WTC11 (cell line): ENCODE data around the gene PAPLN. TPM values are rescaled to one million over a fixed set of nuclear protein-coding genes. Genes with fewer than 3 reads are reported as not detected.

Source experiments
- ATAC-seq: fragments of 200-7000 bp; cut with Tn5 transposase; 2 replicates; pipeline ENCODE4 v1.10.0; 2021; ENCODE audit warnings: mild to moderate bottlenecking, moderate library complexity
- CTCF ChIA-PET: fragments of 300-600 bp; sonication (Branson Sonifier 250); formaldehyde crosslinking; loops from one replicate; lab custom pipeline; 2021; ENCODE audit warnings: antibody characterized with exemption; lab: Charles Lee
- POLR2A ChIA-PET: fragments of 350-600 bp; sonication (Branson Sonifier 250); formaldehyde crosslinking; loops from one replicate; lab custom pipeline; 2021; ENCODE audit warnings: antibody characterized with exemption; lab: Charles Lee
- DNase-seq: peaks from one replicate; pipeline ENCODE4 v3.0.0; 2021; ENCODE audit warnings: low spot score
- H3K27ac Mint-ChIP-seq: 2 replicates; pipeline ENCODE4 v1.8.0; 2021; ENCODE audit warnings: mixed read lengths
- H3K27me3 Mint-ChIP-seq: 2 replicates; pipeline ENCODE4 v1.8.0; 2021; ENCODE audit warnings: low read depth, mild to moderate bottlenecking, moderate library complexity, mixed read lengths
- H3K36me3 Mint-ChIP-seq: 2 replicates; pipeline ENCODE4 v1.8.0; 2021; ENCODE audit warnings: mixed read lengths
- H3K4me1 Mint-ChIP-seq: 2 replicates; pipeline ENCODE4 v1.8.0; 2022; ENCODE audit warnings: mixed read lengths
- H3K4me3 Mint-ChIP-seq: 2 replicates; pipeline ENCODE4 v1.8.0; 2021; ENCODE audit warnings: mild to moderate bottlenecking, moderate library complexity, mixed read lengths
- H3K9me3 Mint-ChIP-seq: 2 replicates; pipeline ENCODE4 v1.8.0; 2021; ENCODE audit warnings: mixed read lengths
- CTCF ChIP-seq: fragments of 200-600 bp; IDR thresholded peaks from 2 replicates; pipeline ENCODE4 v1.8.0; 2022; ENCODE audit warnings: antibody characterized with exemption
- ELF4 ChIP-seq: sonication (generic); formaldehyde crosslinking; IDR thresholded peaks from 2 replicates; pipeline ENCODE4 v1.8.1; 2022; ENCODE audit warnings: low read depth, mild to moderate bottlenecking, moderate library complexity, missing genetic modification reagents
- FOXP1 ChIP-seq: sonication (generic); formaldehyde crosslinking; IDR thresholded peaks from 2 replicates; pipeline ENCODE4 v1.8.0; 2022; ENCODE audit warnings: missing genetic modification reagents, mild to moderate bottlenecking, moderate library complexity, borderline replicate concordance
- MAX ChIP-seq: sonication (generic); formaldehyde crosslinking; IDR thresholded peaks from 2 replicates; pipeline ENCODE4 v1.8.0; 2022; ENCODE audit warnings: mild to moderate bottlenecking, missing genetic modification reagents
- MYBL2 ChIP-seq: sonication (generic); formaldehyde crosslinking; IDR thresholded peaks from 2 replicates; pipeline ENCODE4 v1.8.1; 2023; ENCODE audit warnings: mild to moderate bottlenecking, moderate library complexity, missing genetic modification reagents
- SP1 ChIP-seq: sonication (generic); formaldehyde crosslinking; conservative IDR thresholded peaks from 2 replicates; pipeline ENCODE4 v1.8.1; 2022; ENCODE audit warnings: missing genetic modification reagents
- ZNF423 ChIP-seq: fragments of 250-450 bp; sonication (Bioruptor Pico); IDR thresholded peaks from 2 replicates; pipeline ENCODE4 v2.1.2; 2022; ENCODE audit warnings: mild to moderate bottlenecking, moderate library complexity
- total RNA-seq: library from RNA; stranded (reverse); gene quantifications from 3 replicates; pipeline ENCODE4 v1.2.3, GENCODE V29; 2021
- TF ChIP-seq, protein P1 (sequence below): sonication (generic); formaldehyde crosslinking; IDR thresholded peaks from 2 replicates; pipeline ENCODE4 v1.8.0; 2022; ENCODE audit warnings: missing genetic modification reagents
- TF ChIP-seq, protein P2 (sequence below): sonication (generic); formaldehyde crosslinking; IDR thresholded peaks from 2 replicates; pipeline ENCODE4 v1.8.1; 2023; ENCODE audit warnings: mild to moderate bottlenecking, moderate library complexity, missing genetic modification reagents
- TF ChIP-seq, protein P3 (sequence below): fragments of 250-450 bp; sonication (Bioruptor Pico); IDR thresholded peaks from 2 replicates; pipeline ENCODE4 v1.9.0; 2021; ENCODE audit warnings: mild to moderate bottlenecking, borderline replicate concordance

Gene PAPLN
- total RNA-seq, 1 experiment from 2014 or later = 9.3 TPM

DNA sequence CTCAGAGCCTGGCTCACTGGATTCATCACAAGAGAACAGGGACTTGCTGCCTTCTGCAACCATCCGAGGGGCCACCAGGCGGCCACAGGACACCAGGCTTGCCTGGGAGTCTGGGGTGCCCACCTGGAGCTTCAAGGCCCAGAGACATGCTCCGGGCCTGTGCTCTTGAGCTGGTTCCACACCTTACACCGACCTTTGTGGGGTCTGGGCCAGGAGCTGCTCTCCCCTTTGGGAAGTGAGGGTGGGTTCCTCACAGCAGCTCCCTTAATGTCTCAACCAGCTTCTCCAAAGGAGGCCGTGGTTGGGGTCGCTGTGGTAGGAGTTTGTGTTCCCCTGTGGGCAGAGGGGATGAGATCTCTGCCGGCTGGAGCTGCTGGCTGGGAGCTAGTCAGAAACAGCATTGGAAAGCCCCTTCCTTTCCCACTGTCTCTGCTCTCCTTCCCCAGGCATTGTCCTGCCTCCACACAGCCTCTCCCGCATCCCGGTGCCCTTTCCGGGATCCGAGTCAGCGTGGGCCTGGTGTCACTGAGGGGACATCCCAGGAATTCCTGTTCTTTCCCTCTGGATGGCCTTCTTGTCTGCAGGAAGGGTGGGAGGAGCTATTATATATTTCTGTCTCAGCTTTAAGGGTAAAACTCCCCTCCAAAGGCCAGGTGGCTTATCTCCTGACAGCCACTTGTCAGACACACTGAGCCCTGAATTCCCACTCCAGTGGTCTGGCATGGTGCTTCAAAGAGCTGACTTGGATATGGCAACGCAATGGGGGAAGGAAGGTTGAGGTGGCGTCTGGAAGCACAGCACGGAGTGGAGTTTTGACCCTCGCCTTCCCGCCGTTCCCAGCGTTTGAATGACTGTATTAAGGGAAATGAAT is 5.1 kb upstream of the PAPLN start:
- peaks cover 61% of the 10 kb centered on the region for H3K4me1 Mint-ChIP-seq
- H3K36me3 Mint-ChIP-seq = no peaks in the 10 kb centered on the region
- peak; percentile 69 for ATAC-seq
- POLR2A ChIA-PET = interaction anchor here (0.6 to 1.6 kb wide), 3 partner anchors 15 to 226 kb away, joined by 3 to 4 read pairs (median 4); partner anchors contain the start of gene NUMB
- H3K9me3 Mint-ChIP-seq = no peaks in the 10 kb centered on the region
- H3K27ac Mint-ChIP-seq = no peak overlapping the region
- TF ChIP-seq, protein P1, sequence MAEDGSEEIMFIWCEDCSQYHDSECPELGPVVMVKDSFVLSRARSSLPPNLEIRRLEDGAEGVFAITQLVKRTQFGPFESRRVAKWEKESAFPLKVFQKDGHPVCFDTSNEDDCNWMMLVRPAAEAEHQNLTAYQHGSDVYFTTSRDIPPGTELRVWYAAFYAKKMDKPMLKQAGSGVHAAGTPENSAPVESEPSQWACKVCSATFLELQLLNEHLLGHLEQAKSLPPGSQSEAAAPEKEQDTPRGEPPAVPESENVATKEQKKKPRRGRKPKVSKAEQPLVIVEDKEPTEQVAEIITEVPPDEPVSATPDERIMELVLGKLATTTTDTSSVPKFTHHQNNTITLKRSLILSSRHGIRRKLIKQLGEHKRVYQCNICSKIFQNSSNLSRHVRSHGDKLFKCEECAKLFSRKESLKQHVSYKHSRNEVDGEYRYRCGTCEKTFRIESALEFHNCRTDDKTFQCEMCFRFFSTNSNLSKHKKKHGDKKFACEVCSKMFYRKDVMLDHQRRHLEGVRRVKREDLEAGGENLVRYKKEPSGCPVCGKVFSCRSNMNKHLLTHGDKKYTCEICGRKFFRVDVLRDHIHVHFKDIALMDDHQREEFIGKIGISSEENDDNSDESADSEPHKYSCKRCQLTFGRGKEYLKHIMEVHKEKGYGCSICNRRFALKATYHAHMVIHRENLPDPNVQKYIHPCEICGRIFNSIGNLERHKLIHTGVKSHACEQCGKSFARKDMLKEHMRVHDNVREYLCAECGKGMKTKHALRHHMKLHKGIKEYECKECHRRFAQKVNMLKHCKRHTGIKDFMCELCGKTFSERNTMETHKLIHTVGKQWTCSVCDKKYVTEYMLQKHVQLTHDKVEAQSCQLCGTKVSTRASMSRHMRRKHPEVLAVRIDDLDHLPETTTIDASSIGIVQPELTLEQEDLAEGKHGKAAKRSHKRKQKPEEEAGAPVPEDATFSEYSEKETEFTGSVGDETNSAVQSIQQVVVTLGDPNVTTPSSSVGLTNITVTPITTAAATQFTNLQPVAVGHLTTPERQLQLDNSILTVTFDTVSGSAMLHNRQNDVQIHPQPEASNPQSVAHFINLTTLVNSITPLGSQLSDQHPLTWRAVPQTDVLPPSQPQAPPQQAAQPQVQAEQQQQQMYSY (CRISPR knock-in tag) = peak; percentile 32; the same call in 1 of the 2 replicates
- TF ChIP-seq CTCF = peak; percentile 38
- TF ChIP-seq, protein P2, sequence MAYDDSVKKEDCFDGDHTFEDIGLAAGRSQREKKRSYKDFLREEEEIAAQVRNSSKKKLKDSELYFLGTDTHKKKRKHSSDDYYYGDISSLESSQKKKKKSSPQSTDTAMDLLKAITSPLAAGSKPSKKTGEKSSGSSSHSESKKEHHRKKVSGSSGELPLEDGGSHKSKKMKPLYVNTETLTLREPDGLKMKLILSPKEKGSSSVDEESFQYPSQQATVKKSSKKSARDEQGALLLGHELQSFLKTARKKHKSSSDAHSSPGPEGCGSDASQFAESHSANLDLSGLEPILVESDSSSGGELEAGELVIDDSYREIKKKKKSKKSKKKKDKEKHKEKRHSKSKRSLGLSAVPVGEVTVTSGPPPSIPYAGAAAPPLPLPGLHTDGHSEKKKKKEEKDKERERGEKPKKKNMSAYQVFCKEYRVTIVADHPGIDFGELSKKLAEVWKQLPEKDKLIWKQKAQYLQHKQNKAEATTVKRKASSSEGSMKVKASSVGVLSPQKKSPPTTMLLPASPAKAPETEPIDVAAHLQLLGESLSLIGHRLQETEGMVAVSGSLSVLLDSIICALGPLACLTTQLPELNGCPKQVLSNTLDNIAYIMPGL (CRISPR knock-in tag) = no peak
- 0 out of 2 replicates have a peak, but pooled peaks have one; percentile 26 for TF ChIP-seq MAX (CRISPR knock-in tag)
- CTCF ChIA-PET = interaction anchor here (0.6 to 3.1 kb wide), 44 partner anchors 9 to 402 kb away, joined by 3 to 29 read pairs (median 4); partner anchors contain the start of genes NUMB, PSEN1 and RIOX1
- H3K4me3 Mint-ChIP-seq = no peak overlapping the region
- peak; percentile 82 for DNase-seq
- peaks cover 26% of the 10 kb centered on the region for H3K27me3 Mint-ChIP-seq

GRCh38 chr14:73232984-73233383 is 4.3 kb upstream of the PAPLN start:
- POLR2A ChIA-PET = interaction anchor here (0.5 to 1.6 kb wide), 3 partner anchors 38 to 225 kb away, joined by 3 to 4 read pairs (median 3); partner anchors contain the start of gene NUMB
- CTCF ChIA-PET = interaction anchor here (1.0 to 3.1 kb wide), 22 partner anchors 10 to 401 kb away, joined by 3 to 29 read pairs (median 6); partner anchors contain the start of gene PSEN1
- H3K4me1 Mint-ChIP-seq = peaks cover 58% of the 10 kb centered on the region
- no peaks in the 10 kb centered on the region for H3K36me3 Mint-ChIP-seq
- TF ChIP-seq ELF4 (CRISPR knock-in tag) (no peak), ZNF423 (CRISPR knock-in tag) (no peak), MYBL2 (CRISPR knock-in tag) (no peak), FOXP1 (CRISPR knock-in tag) (no peak), SP1 (CRISPR knock-in tag) (no peak)
- TF ChIP-seq, protein P3, sequence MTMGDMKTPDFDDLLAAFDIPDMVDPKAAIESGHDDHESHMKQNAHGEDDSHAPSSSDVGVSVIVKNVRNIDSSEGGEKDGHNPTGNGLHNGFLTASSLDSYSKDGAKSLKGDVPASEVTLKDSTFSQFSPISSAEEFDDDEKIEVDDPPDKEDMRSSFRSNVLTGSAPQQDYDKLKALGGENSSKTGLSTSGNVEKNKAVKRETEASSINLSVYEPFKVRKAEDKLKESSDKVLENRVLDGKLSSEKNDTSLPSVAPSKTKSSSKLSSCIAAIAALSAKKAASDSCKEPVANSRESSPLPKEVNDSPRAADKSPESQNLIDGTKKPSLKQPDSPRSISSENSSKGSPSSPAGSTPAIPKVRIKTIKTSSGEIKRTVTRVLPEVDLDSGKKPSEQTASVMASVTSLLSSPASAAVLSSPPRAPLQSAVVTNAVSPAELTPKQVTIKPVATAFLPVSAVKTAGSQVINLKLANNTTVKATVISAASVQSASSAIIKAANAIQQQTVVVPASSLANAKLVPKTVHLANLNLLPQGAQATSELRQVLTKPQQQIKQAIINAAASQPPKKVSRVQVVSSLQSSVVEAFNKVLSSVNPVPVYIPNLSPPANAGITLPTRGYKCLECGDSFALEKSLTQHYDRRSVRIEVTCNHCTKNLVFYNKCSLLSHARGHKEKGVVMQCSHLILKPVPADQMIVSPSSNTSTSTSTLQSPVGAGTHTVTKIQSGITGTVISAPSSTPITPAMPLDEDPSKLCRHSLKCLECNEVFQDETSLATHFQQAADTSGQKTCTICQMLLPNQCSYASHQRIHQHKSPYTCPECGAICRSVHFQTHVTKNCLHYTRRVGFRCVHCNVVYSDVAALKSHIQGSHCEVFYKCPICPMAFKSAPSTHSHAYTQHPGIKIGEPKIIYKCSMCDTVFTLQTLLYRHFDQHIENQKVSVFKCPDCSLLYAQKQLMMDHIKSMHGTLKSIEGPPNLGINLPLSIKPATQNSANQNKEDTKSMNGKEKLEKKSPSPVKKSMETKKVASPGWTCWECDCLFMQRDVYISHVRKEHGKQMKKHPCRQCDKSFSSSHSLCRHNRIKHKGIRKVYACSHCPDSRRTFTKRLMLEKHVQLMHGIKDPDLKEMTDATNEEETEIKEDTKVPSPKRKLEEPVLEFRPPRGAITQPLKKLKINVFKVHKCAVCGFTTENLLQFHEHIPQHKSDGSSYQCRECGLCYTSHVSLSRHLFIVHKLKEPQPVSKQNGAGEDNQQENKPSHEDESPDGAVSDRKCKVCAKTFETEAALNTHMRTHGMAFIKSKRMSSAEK (CRISPR knock-in tag) = no peak
- TF ChIP-seq, protein P2 (CRISPR knock-in tag) = no peak
- DNase-seq (no peak), ATAC-seq (no peak)
- no peak overlapping the region for H3K4me3 Mint-ChIP-seq
- no peaks in the 10 kb centered on the region for H3K9me3 Mint-ChIP-seq
- no peak overlapping the region for H3K27ac Mint-ChIP-seq
- H3K27me3 Mint-ChIP-seq = peaks cover 27% of the 10 kb centered on the region
